ENCODE data around the gene CAVIN1. TPM values are rescaled to one million over a fixed set of nuclear protein-coding genes. Genes with fewer than 3 reads are reported as not detected.
A peak's percentile ranks its signal among the peaks of the same experiment; 100 is the strongest.

The CAVIN1 gene
- polyA plus RNA-seq, 3 donors = 0.01 TPM; not detected in 2

GRCh38 chr17:42389899-42390298 is 33.2 kb downstream of the CAVIN1 start:
- Mint-ChIP-seq H3K4me3 (no peak overlapping the region), H3K4me1 (peaks cover 33% of the 10 kb centered on the region), H3K27me3 (ENCODE audit: low read depth in 3 of 3) (peaks cover 2 to 6% (median 2%) of the 10 kb centered on the region in 3 donors), H3K27ac (peak overlapping the region in 5 of 7 donors; percentile 5 to 100 (median 64)), H3K9me3 (no peaks in the 10 kb centered on the region), H3K36me3 (peaks cover 2 to 4% of the 10 kb centered on the region in 2 donors)
- Histone ChIP-seq H3K27ac (ENCODE audit: low read depth in 1 of 2, low read length in 2 of 2) (no peak overlapping the region), H2AFZ (ENCODE audit: insufficient read depth, low read depth, low read length, poor library complexity, severe bottlenecking) (no peak overlapping the region), H4K20me1 (ENCODE audit: insufficient read depth, low read length) (peaks cover 31% of the 10 kb centered on the region), H3K9ac (ENCODE audit: insufficient read depth, low read length, poor library complexity, severe bottlenecking) (no peak overlapping the region), H3K4me3 (replicated peaks in 1 of 3; ENCODE audit: low read depth in 2 of 3, low read length in 3 of 3) (no peak overlapping the region), H3K36me3 (replicated peaks in 1 of 2; ENCODE audit: control insufficient read depth in 1 of 2, insufficient read depth in 2 of 2, low read length in 2 of 2) (no peaks in the 10 kb centered on the region), H3K4me2 (replicated peaks; ENCODE audit: extremely low read depth, low read length, poor library complexity, severe bottlenecking) (no peak overlapping the region), H3K9me3 (replicated peaks in 1 of 2; ENCODE audit: control insufficient read depth in 1 of 2, insufficient read depth in 1 of 2, low read length in 2 of 2) (no peaks in the 10 kb centered on the region), H3K79me2 (ENCODE audit: insufficient read depth, low read length) (peaks cover 34% of the 10 kb centered on the region), H3K4me1 (ENCODE audit: control insufficient read depth in 1 of 2, insufficient read depth in 2 of 2, low read length in 2 of 2) (peaks cover 14 to 26% of the 10 kb centered on the region in 2 donors), H3K27me3 (ENCODE audit: control insufficient read depth in 2 of 2, insufficient read depth in 2 of 2, low read length in 2 of 2) (no peaks in the 10 kb centered on the region)
- no peak for DNase-seq
- intact Hi-C loops (cut with micrococcal nuclease) = loop anchor here in 1 of 2 donors (5.0 kb wide), 2 partner anchors 53 to 67 kb away; partner anchors contain the start of gene ATP6V0A1
- no CpG with 5 or more reads among the region's 5 CpGs for WGBS (ENCODE audit: insufficient coverage)
- no peak for TF ChIP-seq CTCF (IDR thresholded peaks at IDR 0.05)

GRCh38 chr17:42389135-42389417 is 34.0 kb downstream of the CAVIN1 start:
- DNase-seq = no peak
- Mint-ChIP-seq H3K4me1 (peaks cover 34% of the 10 kb centered on the region), H3K9me3 (no peaks in the 10 kb centered on the region), H3K36me3 (peaks cover 2 to 4% of the 10 kb centered on the region in 2 donors), H3K27ac (peak overlapping the region; percentile 100), H3K27me3 (ENCODE audit: low read depth in 3 of 3) (peaks cover 2 to 3% (median 2%) of the 10 kb centered on the region in 3 donors), H3K4me3 (peak overlapping the region; percentile 98)
- Histone ChIP-seq H3K4me3 (replicated peaks in 1 of 3; ENCODE audit: low read depth in 2 of 3, low read length in 3 of 3) (peak overlapping the region; percentile 58 to 97 (median 61)), H3K36me3 (replicated peaks in 1 of 2; ENCODE audit: control insufficient read depth in 1 of 2, insufficient read depth in 2 of 2, low read length in 2 of 2) (no peaks in the 10 kb centered on the region), H3K27me3 (ENCODE audit: control insufficient read depth in 2 of 2, insufficient read depth in 2 of 2, low read length in 2 of 2) (no peaks in the 10 kb centered on the region), H3K9ac (ENCODE audit: insufficient read depth, low read length, poor library complexity, severe bottlenecking) (peak overlapping the region; percentile 83), H3K27ac (ENCODE audit: low read depth in 1 of 2, low read length in 2 of 2) (peak overlapping the region; percentile 98 to 100), H2AFZ (ENCODE audit: insufficient read depth, low read depth, low read length, poor library complexity, severe bottlenecking) (peak overlapping the region; percentile 77), H3K4me1 (ENCODE audit: control insufficient read depth in 1 of 2, insufficient read depth in 2 of 2, low read length in 2 of 2) (peaks cover 14 to 26% of the 10 kb centered on the region in 2 donors), H3K79me2 (ENCODE audit: insufficient read depth, low read length) (peaks cover 43% of the 10 kb centered on the region), H4K20me1 (ENCODE audit: insufficient read depth, low read length) (peaks cover 39% of the 10 kb centered on the region), H3K4me2 (replicated peaks; ENCODE audit: extremely low read depth, low read length, poor library complexity, severe bottlenecking) (peak overlapping the region; percentile 89), H3K9me3 (replicated peaks in 1 of 2; ENCODE audit: control insufficient read depth in 1 of 2, insufficient read depth in 1 of 2, low read length in 2 of 2) (no peaks in the 10 kb centered on the region)
- intact Hi-C loops (cut with micrococcal nuclease) = loop anchor here in 1 of 2 donors (5.0 kb wide), 2 partner anchors 52 to 68 kb away; partner anchors contain the start of gene ATP6V0A1
- no CpG with 5 or more reads among the region's 11 CpGs for WGBS (ENCODE audit: insufficient coverage)
- no peak for TF ChIP-seq CTCF (IDR thresholded peaks at IDR 0.05)
